Measurements from ENCODE around the gene VPS13D.

VPS13D gene

GRCh38 chr1:12229386-12229834 is 420 bp upstream of the VPS13D start:
- no peak for DNase-seq

- no peak for DNase-seq
Measured at GRCh38 chr1:12230549-12231275, 882 bp downstream of the VPS13D start.

- DNase-seq: no peak
Measured at GRCh38 chr1:12231276-12231595, 1.4 kb downstream of the VPS13D start.

- no peak for DNase-seq
Measured at GRCh38 chr1:12232221-12232620, 2.4 kb downstream of the VPS13D start.

- peak in 1 of 2 donors; percentile 3 for DNase-seq
Measured at GRCh38 chr1:12244078-12244477, 14.2 kb downstream of the VPS13D start.

- no peak for DNase-seq
Measured at GRCh38 chr1:12244585-12244984, 14.8 kb downstream of the VPS13D start.

- DNase-seq: no peak
Measured at GRCh38 chr1:12245116-12245515, 15.3 kb downstream of the VPS13D start.

- DNase-seq: no peak
Measured at GRCh38 chr1:12245733-12246132, 15.9 kb downstream of the VPS13D start.

GRCh38 chr1:12246584-12246983 is 16.8 kb downstream of the VPS13D start:
- no peak for DNase-seq

GRCh38 chr1:12249181-12249580 is 19.4 kb downstream of the VPS13D start:
- DNase-seq: no peak

GRCh38 chr1:12249748-12250147 is 19.9 kb downstream of the VPS13D start:
- no peak for DNase-seq

- no peak for DNase-seq
Measured at GRCh38 chr1:12251442-12251841, 21.6 kb downstream of the VPS13D start.

- no peak for DNase-seq
Measured at GRCh38 chr1:12255913-12256312, 26.1 kb downstream of the VPS13D start.

- DNase-seq: no peak
Measured at GRCh38 chr1:12258272-12258671, 28.4 kb downstream of the VPS13D start.

- no peak for DNase-seq
Measured at GRCh38 chr1:12269351-12269750, 39.5 kb downstream of the VPS13D start.

- DNase-seq: no peak
Measured at GRCh38 chr1:12271033-12271432, 41.2 kb downstream of the VPS13D start.

GRCh38 chr1:12272770-12273169 is 42.9 kb downstream of the VPS13D start:
- no peak for DNase-seq

- peak in 1 of 2 donors; percentile 23 for DNase-seq
Measured at GRCh38 chr1:12275370-12275769, 45.5 kb downstream of the VPS13D start.

GRCh38 chr1:12276225-12276624 is 46.4 kb downstream of the VPS13D start:
- peak in 1 of 2 donors; percentile 32 for DNase-seq

GRCh38 chr1:12279003-12279402 is 49.2 kb downstream of the VPS13D start:
- no peak for DNase-seq

- no peak for DNase-seq
Measured at GRCh38 chr1:12279728-12280464, 50.1 kb downstream of the VPS13D start.

- no peak for DNase-seq
Measured at GRCh38 chr1:12282142-12282541, 52.3 kb downstream of the VPS13D start.

GRCh38 chr1:12284486-12284885 is 54.7 kb downstream of the VPS13D start:
- DNase-seq: no peak

GRCh38 chr1:12285496-12286143 is 55.8 kb downstream of the VPS13D start:
- no peak for DNase-seq
